HUDEP-2 (cell line): ENCODE measurements around the gene EIF4E2.

Source experiments
- DNase-seq, 76 experiments: peaks; one replicate each; lab custom pipeline; 2025; ENCODE audit not compliant: unreplicated experiment in 76 of 76; lab: John Stamatoyannopoulos, UW

Gene EIF4E2

GRCh38 chr2:232535761-232536530, 14.5 kb upstream of the EIF4E2 start:
- no peak for DNase-seq

- peak in 4 of 76 experiments; percentile 5 to 23 (median 21) for DNase-seq
Measured at GRCh38 chr2:232537079-232537478, 13.4 kb upstream of the EIF4E2 start.

GRCh38 chr2:232537499-232537898, 13.0 kb upstream of the EIF4E2 start:
- DNase-seq: peak in 8 of 76 experiments; percentile 11 to 43 (median 20)

DNA sequence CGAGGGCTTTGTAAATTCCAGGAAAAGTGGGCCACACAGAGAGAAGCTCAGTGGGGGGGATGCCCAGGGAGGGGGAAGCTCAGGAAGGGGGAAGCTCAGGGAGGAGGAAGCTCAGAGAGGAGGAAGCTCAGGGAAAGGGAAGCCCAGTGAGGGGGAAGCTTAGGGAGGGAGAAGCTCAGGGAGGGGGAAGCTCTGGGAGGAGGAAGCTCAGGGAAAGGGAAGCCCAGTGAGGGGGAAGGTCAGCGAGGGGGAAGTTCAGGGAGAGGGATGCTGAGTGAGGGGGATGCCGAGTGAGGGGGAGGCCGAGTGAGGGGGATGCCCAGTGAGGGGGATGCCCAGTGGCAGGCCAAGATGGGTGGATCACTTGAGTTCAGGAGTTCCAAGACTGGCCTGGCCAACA, 11.8 kb upstream of the EIF4E2 start:
- DNase-seq: no peak

DNA sequence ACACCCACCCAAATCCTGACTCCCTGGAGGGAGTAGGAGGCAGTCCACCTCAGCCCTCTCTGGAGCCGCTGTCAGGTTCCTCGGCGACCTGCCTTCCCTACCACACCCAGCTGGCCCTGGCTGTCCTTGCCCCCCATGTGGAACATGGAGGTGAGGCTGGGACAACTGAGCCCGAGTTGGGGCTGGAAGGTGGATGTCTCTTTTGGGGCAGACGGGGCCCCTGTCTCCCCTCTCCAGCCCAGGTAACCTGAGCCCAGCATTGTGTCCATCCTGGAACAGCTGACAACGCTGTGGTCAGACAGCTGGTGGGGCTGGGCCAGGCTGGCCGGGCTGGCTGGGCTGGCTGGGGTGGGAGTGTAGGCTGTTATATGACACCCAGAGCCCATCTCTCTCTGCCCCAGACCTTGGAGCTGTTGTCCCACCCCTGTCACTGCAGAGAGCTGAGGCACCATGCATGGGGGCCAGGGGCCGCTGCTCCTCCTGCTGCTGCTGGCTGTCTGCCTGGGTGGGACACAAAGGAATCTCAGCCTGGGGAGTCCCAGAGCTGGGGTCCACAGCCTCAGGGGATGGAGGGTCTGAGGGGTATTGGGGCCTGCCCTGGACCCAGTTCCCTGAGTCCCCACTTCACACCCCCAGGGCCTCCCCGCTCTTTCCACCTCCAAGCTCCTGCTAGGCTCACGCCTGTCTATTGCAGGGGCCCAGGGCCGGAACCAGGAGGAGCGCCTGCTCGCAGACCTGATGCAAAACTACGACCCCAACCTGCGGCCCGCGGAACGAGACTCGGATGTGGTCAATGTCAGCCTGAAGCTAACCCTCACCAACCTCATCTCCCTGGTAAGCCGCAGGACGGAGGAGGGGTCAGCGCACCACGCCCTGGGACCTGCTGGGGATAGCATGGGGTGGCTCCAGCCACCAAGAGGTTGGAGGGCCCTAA, 10.9 kb upstream of the EIF4E2 start, which contains the start of gene CHRNG:
Gene CHRNG, plus strand, starts transcription at position 395 of the 934 bp plus-strand sequence. Its CDS starts 56 bp downstream, at position 451.
- no peak for DNase-seq

DNA sequence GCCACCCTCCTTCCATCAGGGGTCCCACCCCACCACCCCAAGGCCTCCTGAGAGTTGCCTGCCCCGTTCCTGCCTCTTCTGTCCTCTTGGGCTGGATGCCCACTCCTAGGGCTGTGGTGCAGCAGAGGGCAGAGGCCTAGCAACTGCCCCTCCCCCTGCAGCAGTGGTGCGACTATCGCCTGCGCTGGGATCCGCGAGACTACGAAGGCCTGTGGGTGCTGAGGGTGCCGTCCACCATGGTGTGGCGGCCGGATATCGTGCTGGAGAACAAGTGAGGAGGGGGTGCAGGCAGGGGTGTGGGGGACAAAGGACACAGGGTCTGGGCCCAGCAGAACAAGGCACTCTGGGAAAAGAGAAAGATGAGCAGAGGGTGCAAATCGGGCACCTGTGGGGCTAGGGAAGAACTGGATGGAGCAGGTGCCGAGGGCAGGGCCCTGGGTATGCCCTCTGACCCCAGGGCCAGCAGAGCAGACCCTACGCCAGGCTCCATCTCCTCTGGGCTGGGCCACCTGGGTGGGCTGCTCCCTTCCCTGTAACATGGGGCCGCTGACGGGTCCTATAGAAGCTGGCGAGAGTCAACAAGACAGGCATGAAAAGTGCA, 9.9 kb upstream of the EIF4E2 start:
- DNase-seq: no peak

GRCh38 chr2:232541195-232541960, 9.1 kb upstream of the EIF4E2 start:
- peak in 16 of 76 experiments; percentile 3 to 60 (median 20) for DNase-seq

DNA sequence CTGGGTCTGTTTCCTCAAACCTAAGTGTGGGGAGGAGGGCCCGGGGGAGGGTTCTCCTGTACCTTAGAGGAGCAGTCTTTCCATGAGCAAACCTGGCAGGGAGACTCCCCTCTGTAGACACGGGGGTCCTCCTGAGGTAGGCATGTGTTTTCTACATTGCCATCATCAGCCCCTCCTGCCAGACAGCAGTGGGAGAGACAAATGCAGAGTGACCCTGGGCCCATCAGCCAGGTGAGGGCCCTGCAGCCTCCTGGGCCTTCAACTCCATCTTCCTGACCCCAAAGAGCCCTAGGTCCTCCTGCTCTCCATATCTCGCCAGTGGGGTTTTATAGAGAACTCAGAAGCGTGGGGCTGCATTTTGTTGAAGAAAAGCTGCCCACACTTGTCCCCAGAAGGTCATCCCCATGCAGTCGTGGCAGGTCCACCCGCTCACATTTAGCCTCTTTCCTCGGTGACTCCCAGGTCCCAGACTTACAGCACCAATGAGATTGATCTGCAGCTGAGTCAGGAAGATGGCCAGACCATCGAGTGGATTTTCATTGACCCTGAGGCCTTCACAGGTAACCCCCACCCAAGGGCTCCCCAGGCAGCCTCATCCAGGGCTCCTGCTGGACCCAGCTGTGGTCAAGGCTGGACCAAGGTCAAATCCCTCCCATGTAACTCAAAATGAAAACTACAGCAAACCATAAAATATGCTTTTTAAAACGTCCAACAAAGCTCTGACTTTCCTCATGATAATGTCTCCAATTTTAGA, 8.4 kb upstream of the EIF4E2 start:
- DNase-seq: no peak

DNA sequence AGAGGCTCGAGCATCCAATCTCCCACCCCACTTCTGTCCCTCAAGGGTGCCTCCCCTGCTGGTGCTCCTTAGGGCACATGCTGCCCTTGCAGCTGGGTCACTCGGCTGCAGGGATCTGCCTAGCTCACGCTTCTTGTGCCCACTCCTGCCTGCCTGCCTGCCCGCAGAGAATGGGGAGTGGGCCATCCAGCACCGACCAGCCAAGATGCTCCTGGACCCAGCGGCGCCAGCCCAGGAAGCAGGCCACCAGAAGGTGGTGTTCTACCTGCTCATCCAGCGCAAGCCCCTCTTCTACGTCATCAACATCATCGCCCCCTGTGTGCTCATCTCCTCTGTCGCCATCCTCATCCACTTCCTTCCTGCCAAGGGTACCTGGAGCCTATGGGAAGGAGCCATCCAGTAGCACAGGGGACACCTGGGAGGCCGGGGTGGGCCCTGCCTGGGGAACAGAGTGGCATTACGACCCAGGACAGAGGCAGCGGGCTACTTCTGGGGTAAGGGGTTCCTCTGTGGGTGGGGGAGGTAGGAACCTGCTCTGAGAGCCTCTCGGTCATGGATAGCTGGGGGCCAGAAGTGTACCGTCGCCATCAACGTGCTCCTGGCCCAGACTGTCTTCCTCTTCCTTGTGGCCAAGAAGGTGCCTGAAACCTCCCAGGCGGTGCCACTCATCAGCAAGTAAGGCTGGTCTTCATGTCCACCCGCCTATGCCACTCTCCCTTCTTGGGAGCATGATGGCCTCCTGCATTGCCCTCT, 7.6 kb upstream of the EIF4E2 start:
- no peak for DNase-seq

DNA sequence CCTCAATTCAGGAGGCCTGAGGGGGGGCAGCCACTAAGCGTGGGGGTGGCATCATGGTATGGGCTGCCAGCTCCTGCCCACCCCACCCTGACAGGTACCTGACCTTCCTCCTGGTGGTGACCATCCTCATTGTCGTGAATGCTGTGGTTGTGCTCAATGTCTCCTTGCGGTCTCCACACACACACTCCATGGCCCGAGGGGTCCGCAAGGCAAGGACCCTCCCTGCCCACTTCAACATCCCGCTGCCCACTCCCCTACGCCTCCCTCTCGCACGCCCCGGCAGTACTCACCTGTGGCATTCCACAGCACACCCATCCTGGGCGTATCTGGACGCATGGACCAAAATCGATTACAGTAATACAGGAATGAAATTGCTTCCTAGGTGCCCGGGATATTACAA, 7.0 kb upstream of the EIF4E2 start:
- no peak for DNase-seq

- no peak for DNase-seq
Measured at GRCh38 chr2:232543928-232544631, 6.4 kb upstream of the EIF4E2 start.

DNA sequence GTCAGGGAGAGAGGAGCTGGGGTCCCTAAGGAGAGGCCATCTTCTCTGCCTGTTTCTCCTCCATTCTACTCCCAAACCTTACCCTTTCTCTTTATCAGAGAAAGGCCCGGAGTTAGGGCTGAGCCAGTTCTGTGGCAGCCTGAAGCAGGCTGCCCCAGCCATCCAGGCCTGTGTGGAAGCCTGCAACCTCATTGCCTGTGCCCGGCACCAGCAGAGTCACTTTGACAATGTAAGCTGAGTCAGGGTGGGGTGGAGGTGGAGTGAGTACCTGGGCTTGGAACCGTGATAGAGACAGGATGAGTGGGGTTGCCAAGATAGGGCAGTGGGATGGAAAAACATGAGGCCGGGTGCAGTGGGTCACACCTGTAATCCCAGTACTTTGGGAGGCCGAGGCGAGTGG, 5.8 kb upstream of the EIF4E2 start:
- no peak for DNase-seq

GRCh38 chr2:232545511-232546375, 4.7 kb upstream of the EIF4E2 start:
- peak in 2 of 76 experiments; percentile 7 to 32 for DNase-seq

DNA sequence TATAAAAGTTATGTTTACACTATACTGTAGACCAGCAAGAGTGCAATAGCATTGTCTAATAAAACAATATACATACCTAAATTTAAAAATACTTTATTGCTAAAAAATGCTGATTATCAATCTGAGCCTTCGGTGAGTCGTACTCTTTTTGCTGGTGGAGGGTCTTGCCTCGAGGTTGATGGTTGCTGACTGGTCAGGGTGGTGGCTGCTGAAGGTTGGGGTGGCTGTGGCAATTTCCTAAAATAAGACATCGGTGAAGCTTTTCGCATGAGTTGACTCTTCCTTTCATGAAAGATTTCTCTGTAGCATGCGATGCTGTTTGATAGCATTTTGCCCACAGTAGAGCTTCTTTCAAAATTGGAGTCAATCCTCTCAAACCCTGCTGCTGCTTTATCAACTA, 2.5 kb upstream of the EIF4E2 start:
- no peak for DNase-seq

DNA sequence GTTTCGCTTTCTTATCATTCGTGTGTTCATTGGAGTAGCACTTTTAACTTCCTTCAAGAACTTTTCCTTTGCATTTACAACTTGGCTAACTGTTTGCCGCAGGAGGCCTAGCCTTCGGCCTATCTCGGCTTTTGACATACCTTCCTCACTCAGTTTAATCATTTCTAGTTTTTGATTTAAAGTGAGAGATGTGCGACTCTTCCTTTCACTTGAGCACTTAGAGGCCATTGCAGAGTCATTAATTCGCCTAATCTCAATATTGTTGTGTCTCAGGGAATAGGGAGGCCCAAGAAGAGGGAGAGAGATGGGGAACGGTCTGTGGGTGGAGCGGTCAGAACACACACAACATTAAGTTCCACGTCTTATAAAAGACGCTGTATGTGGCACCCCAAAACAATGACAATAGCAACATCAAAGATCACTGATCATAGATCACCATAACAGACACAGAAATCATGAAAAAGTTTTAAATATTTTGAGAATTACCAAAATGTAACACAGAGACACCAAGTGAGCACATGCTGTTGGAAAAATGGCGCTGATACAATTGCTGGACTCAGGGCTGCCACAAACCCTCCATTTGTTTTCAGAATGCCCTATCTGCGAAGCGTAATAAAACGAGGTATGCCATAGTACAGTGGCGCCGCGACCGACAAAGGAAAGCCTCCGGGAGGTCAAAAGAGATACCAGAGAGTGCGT, 685 bp upstream of the EIF4E2 start:
- peak in 4 of 76 experiments; percentile 41 to 63 (median 42) for DNase-seq

- DNase-seq: no peak
Measured at GRCh38 chr2:232551250-232551638, 755 bp downstream of the EIF4E2 start.

- DNase-seq: no peak
Measured at GRCh38 chr2:232551776-232552175, 1.3 kb downstream of the EIF4E2 start.
